DOHH2 (cell line): ENCODE data around the gene HLA-DOA.

Experiments
- H3F3A ChIP-seq: fragments of 200-600 bp; sonication (generic), shearing (Covaris generic); 2 replicates; pipeline ENCODE4 v1.6.0; 2016; ENCODE audit warnings: antibody characterized with exemption, mild to moderate bottlenecking; ENCODE audit not compliant: control insufficient read depth, insufficient read depth
- H3K27ac ChIP-seq: fragments of 200-600 bp; sonication (generic); 2 replicates; pipeline ENCODE4 v1.5.1; 2014; ENCODE audit warnings: low read depth, mild to moderate bottlenecking, low read length, moderate library complexity
- H3K27me3 ChIP-seq: fragments of 200-600 bp; sonication (generic); 2 replicates; pipeline ENCODE4 v1.6.1; 2014; ENCODE audit warnings: mild to moderate bottlenecking, low read length, mixed read lengths; ENCODE audit not compliant: control insufficient read depth
- H3K36me3 ChIP-seq: fragments of 200-600 bp; sonication (generic); 2 replicates; pipeline ENCODE4 v1.6.1; 2014; ENCODE audit warnings: mild to moderate bottlenecking, low read length, moderate library complexity, mixed read lengths; ENCODE audit not compliant: control insufficient read depth
- H3K4me1 ChIP-seq: fragments of 200-600 bp; sonication (generic); 2 replicates; pipeline ENCODE4 v1.6.1; 2014; ENCODE audit warnings: mild to moderate bottlenecking, low read length, mixed read lengths; ENCODE audit not compliant: control insufficient read depth
- H3K4me2 ChIP-seq: fragments of 200-600 bp; sonication (generic); 2 replicates; pipeline ENCODE4 v1.6.0; 2014; ENCODE audit warnings: mild to moderate bottlenecking, low read length, moderate library complexity
- H3K4me3 ChIP-seq: fragments of 200-600 bp; sonication (generic); 2 replicates; pipeline ENCODE4 v1.5.1; 2014; ENCODE audit warnings: mild to moderate bottlenecking, low read length, mixed read lengths
- H3K79me2 ChIP-seq: fragments of 200-600 bp; sonication (generic); 2 replicates; pipeline ENCODE4 v1.6.1; 2014; ENCODE audit warnings: mild to moderate bottlenecking, low read length, mixed read lengths; ENCODE audit not compliant: control insufficient read depth
- H3K9me2 ChIP-seq: fragments of 200-600 bp; sonication (generic); replicated peaks from 2 replicates; pipeline ENCODE4 v1.6.1; 2014; ENCODE audit warnings: mild to moderate bottlenecking, low read length, mixed read lengths; ENCODE audit not compliant: control insufficient read depth
- H3K9me3 ChIP-seq: fragments of 200-600 bp; sonication (generic); 2 replicates; pipeline ENCODE4 v1.6.1; 2014; ENCODE audit warnings: antibody characterized with exemption, low read length, mixed read lengths; ENCODE audit not compliant: control insufficient read depth, insufficient read depth
- H4K20me1 ChIP-seq: fragments of 200-600 bp; sonication (generic); 2 replicates; pipeline ENCODE4 v1.6.0; 2014; ENCODE audit warnings: low read depth, mild to moderate bottlenecking, antibody characterized with exemption, low read length, moderate library complexity; ENCODE audit not compliant: control insufficient read depth, insufficient read depth
- CTCF ChIP-seq: fragments of 200-600 bp; sonication (generic); IDR thresholded peaks from one replicate; pipeline ENCODE4 v1.5.1; 2014; ENCODE audit warnings: antibody characterized with exemption, mild to moderate bottlenecking, low read depth, low read length; ENCODE audit not compliant: poor library complexity, severe bottlenecking
- EZH2phosphoT487 ChIP-seq: fragments of 200-600 bp; sonication (generic); IDR thresholded peaks from 2 replicates; pipeline ENCODE4 v1.6.1; 2017; ENCODE audit warnings: borderline replicate concordance, mild to moderate bottlenecking, antibody characterized with exemption, low read length, moderate library complexity, mixed read lengths

The HLA-DOA gene

GRCh38 chr6:33052627-33053026 lies 43.2 kb upstream of the HLA-DOA start:
- no peak overlapping the region for H3K4me2 ChIP-seq

GRCh38 chr6:33050014-33050810 lies 40.8 kb upstream of the HLA-DOA start:
- Histone ChIP-seq H3K27me3 (no peaks in the 10 kb centered on the region), H3K4me2 (no peak overlapping the region), H3K4me1 (0 out of 2 replicates have a peak, but pooled peaks cover 3% of the 10 kb centered on the region)

More at GRCh38 chr6:33052627-33053026, 43.2 kb upstream of the HLA-DOA start:
- H3K9me3 ChIP-seq, result no peaks in the 10 kb centered on the region
- H4K20me1 ChIP-seq, result no peaks in the 10 kb centered on the region
- H3K36me3 ChIP-seq, result no peaks in the 10 kb centered on the region
- H3K27me3 ChIP-seq, result no peaks in the 10 kb centered on the region
- no peaks in the 10 kb centered on the region for H3K9me2 ChIP-seq
- H3K27ac ChIP-seq, result no peak overlapping the region
- H3K4me1 ChIP-seq, result peaks cover 7% of the 10 kb centered on the region
- H3F3A ChIP-seq, result no peaks in the 10 kb centered on the region
- no peaks in the 10 kb centered on the region for H3K79me2 ChIP-seq
- H3K4me3 ChIP-seq, result no peak overlapping the region
- no peak for TF ChIP-seq EZH2phosphoT487
- TF ChIP-seq CTCF, result no peak

GRCh38 chr6:33049323-33050013 lies 40.1 kb upstream of the HLA-DOA start:
- Histone ChIP-seq H4K20me1 (no peaks in the 10 kb centered on the region), H3K79me2 (no peaks in the 10 kb centered on the region), H3K4me1 (0 out of 2 replicates have a peak, but pooled peaks cover 3% of the 10 kb centered on the region), H3K27ac (no peak overlapping the region), H3K9me2 (no peaks in the 10 kb centered on the region), H3K9me3 (no peaks in the 10 kb centered on the region), H3K4me2 (no peak overlapping the region), H3K27me3 (no peaks in the 10 kb centered on the region), H3K36me3 (no peaks in the 10 kb centered on the region), H3K4me3 (no peak overlapping the region), H3F3A (no peaks in the 10 kb centered on the region)
- no peak for TF ChIP-seq EZH2phosphoT487
- peak; percentile 67 for TF ChIP-seq CTCF

More at GRCh38 chr6:33050014-33050810, 40.8 kb upstream of the HLA-DOA start:
- H3K27ac ChIP-seq, result no peak overlapping the region
- TF ChIP-seq CTCF (no peak), EZH2phosphoT487 (no peak)
- no peak overlapping the region for H3K4me3 ChIP-seq
- H3F3A ChIP-seq, result no peaks in the 10 kb centered on the region
- H3K9me3 ChIP-seq, result no peaks in the 10 kb centered on the region
- H3K79me2 ChIP-seq, result no peaks in the 10 kb centered on the region
- no peaks in the 10 kb centered on the region for H4K20me1 ChIP-seq
- no peaks in the 10 kb centered on the region for H3K36me3 ChIP-seq
- no peaks in the 10 kb centered on the region for H3K9me2 ChIP-seq
